Testis (tissue), 2 donors: Measurements from ENCODE around the gene LRRD1.

Experiments
- CTCF ChIP-seq, 3 experiments: fragments of 450-650 bp in 2 of 3; fragments of 200-600 bp in 1 of 3; sonication (generic) in 1 of 3; IDR thresholded peaks; one replicate each; pipeline ENCODE4 v1.5.1; 2016 to 2019; ENCODE audit warnings: antibody characterized with exemption in 3 of 3, mild to moderate bottlenecking in 2 of 3, moderate library complexity in 1 of 3
- POLR2A ChIP-seq: fragments of 450-650 bp; IDR thresholded peaks from one replicate; pipeline ENCODE4 v1.6.1; 2017; ENCODE audit warnings: antibody characterized with exemption, mild to moderate bottlenecking, moderate library complexity

- TF ChIP-seq CTCF (IDR thresholded peaks at IDR 0.05) (no peak), POLR2A (no peak)
Observed at GRCh38 chr7:92149736-92150239, 29.2 kb downstream of the LRRD1 start.
